ENCODE results near the gene DLD.
A peak's percentile ranks its signal among the peaks of the same experiment; 100 is the strongest.
"Not testable (repeated sequence)": the region's sequence is repeated elsewhere in the genome, so short reads cannot be mapped to it uniquely, and the experiment has no call there.

The DLD gene

DNA sequence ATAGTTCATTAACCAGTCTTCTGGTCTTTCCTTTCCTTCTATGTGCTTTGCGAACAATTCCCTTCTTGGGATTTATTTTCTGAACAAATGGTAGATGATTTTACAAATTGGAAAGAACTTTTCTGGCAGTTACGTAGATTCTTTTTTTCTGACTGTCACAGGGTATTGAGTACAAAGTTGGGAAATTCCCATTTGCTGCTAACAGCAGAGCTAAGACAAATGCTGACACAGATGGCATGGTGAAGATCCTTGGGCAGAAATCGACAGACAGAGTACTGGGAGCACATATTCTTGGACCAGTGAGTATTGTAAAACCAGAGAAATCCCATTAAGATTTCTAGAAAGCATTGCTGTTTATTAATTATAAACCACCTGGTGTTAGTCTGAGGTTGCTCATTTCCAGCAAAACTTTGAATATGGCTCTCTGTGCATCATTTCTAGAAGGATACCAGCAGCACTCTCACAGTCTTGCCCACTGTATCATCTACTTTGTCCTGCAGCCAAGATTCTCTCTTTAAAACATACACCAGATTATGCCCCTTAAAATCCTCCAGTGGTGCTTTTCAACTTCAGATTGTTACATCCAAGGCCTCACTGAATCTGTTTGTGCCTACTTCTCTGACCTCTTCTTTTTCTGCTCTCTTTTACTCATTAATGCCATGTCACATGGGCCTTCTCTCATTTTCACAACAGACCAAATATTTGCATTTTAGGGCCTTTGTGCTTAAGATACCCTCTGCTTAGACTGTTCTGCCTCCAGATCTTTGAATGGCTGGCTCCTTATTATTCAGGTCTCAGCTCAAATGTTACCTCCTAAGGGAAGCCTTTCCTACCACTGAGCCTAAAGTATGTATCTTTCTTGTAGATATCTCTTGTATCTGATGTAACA, 27.0 kb downstream of the DLD start:
- DNase-seq, result no peak

- DNase-seq, result no peak
These were observed 28.0 kb downstream of the DLD start for GRCh38 chr7:107918948-107919347.

DNA sequence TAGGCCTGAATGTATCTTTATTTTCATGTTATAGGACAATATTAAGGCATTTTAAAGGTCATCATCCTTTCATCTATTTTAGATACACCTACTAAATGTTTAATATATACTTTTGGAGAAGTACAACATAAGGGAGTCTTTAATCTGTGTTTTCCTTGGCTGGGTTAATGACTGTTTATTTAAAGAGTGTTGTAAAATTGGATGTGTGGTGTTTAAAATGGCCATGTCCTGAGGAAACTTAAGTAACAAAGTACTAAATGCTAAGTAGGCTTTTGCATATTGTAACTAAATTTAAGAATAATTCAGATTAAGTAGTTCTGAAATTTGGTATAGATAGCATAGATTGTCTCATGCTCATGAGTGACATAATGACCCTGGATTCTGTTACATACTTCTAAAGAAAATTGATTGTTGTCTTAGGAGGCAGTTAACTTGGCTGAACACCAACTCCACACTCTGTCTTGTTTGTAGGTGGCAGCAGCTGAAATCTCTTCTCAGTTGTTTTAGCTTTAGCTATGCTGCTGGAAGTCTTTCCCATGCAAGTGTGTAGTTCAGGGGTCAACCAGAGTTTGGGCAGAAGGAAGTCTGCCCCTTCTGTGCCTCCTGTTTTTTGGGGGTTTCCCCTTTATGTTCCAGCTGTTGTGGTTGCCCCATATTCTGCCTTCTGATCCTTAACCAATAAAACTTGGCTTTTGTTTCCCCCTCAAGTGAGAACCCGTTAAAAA, 29.2 kb downstream of the DLD start:
- no peak for DNase-seq

- not testable (repeated sequence) for DNase-seq
These were observed 30.8 kb downstream of the DLD start for GRCh38 chr7:107921826-107922225.

DNA sequence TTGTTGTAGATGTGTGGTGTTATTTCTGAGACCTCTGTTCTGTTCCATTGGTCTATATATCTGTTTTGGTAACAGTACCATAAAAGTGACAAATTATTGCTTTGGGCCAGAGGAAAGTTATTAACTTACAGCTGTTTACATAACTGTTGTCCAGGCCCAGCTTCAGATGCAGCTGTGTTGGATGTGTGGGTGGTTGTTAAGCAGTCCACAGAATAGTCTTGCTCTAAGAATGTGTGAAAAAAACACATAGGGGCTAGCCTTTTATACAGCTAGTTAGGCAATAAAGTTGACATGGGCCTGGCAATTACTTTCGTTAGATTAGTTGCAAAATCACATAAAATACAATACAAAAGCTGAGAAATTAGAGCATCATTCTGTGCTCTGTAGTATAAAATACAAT, 31.9 kb downstream of the DLD start:
- no peak for DNase-seq

DNA sequence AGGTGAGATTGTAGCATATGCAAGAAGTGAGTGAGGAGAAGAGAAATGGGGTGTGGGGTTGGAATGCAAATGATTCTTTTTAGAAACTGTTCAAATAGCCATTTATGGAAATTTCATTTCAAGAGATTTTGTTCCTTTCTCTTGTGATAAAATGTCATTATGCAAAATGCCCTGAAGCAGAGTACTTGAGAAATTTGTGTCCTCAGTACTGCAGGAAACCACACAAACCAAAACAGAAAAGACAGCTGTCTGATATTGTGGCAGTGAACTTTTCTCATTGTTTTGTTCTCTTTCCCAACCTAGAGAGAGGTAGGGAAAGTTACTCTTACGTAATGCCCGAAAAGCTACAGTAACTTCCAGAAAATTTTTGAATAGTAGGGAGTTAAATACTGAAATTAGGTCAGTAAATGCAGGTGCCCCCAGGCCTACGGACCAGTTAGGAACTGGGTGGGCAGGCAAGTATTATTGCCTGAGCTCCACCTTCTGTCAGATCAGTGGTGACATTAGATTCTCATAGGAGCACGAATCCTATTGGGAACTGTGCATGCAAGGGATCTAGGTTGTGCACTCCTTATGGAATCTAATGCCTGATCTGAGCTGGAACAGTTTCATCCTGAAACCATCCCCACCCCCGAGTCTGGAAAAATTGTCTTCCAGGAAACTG, 34.0 kb downstream of the DLD start:
- DNase-seq, result peak in 1 of 5 donors; percentile 6

DNA sequence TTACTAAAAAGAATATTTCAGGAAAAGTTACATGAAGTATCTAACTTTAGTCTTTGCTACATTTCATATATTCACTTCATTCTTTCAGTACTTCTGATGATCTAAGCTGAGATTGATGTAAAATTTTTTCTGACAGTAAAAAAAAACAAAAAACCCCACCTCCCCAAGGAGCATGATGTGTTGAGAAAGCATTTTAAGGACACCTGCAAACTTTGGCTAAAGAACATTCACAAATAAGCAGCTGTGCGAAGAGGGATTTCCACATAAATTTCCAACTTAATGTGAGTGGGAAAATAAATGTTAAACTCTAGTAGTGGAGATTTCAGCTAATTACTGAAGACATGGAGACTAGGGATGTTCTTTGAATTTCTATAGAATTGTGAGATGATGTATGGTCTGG, 35.5 kb downstream of the DLD start:
- DNase-seq, result no peak

DNA sequence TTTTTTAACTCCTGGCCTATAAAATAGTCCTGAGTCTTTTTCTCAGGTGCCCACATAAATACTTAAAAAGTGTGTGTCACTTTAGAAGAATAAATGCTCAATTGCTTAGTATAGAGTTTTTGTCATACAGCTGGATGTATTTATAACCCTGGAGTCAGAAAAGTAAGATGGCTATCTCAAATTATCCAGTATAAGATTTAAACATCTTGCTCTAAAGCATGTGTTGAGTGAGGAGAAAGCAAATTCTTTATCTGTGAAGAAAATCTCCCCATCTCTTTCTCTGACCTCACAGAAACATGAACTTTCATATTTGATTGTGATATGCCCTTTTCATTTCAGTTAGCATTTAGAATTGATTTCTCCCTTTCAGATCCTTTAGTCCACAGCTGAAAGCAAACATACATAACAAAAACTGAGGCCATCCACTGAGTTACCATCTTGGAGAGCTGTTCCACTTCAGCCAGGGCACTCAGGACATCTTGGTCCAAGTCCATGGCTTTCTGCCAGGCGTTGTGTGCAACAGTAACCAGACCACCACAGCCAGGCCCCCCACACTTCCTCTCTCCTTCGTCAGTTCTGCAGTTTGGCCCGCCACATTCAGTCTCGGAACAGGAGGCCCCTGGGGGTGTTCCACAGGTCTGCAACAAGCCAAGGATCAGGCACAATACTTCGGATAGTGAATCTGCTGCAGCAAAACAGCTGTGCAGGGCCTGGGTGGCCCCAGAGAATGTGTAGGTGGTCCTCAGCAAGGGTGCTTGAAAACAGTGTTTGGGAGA, 40.9 kb downstream of the DLD start:
- DNase-seq, result no peak

DNA sequence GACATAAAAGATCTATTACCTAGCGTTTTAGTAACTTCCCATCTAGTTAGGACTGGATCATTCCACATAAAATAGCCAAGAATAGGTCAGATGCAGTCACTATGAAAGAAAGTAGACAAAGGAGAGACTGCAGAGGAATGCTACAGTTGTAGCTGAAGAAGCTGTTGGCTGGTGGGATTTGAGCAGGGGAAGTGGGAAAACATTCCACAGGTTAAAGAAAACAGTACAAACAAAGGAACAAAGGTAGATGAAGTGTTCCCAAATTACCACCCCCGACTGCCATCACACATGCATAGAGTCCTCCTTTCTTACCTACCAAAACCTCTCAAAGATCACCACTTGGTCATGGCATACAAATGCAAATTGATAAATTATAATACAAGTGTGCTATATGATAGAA, 41.8 kb downstream of the DLD start:
- no peak for DNase-seq

- DNase-seq, result no peak
These were observed 42.5 kb downstream of the DLD start for GRCh38 chr7:107933386-107934013.

DNA sequence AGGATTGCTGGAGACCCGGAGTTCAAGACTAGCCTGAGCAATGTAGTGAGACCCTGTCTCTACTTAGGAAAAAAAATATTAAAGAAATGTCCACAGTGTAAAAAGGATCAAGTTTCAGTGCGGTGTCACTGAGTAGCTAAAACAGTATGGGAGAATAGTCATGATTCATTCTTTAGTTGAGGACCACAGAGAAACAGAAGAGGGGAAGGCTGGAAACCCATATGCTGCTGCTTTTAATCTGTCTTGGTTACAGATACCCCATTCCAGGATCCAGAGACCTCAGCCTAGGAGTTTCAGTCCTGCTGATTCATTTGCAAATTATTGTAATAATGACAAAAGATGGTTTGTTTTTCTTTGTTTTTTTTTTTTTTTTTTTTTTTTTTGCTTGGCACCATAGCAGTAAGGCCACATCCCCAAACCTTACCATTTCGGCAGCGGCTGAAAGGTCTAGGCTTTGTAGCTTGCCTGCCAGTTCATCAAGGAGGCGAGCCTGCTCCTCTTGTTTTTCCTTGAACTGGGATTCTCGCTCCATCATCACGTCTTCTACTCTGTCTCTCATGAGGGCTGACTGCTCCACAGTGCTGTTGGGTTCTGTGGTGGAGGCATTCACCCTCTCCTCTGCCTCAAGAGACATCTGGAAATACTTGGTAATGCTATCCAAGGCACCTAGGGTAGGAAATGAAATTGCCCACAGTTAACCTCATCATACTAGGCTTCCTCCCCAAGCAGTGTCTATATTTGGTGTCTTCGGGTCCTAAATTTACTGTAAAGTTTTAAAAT, 44.2 kb downstream of the DLD start:
- no peak for DNase-seq

DNA sequence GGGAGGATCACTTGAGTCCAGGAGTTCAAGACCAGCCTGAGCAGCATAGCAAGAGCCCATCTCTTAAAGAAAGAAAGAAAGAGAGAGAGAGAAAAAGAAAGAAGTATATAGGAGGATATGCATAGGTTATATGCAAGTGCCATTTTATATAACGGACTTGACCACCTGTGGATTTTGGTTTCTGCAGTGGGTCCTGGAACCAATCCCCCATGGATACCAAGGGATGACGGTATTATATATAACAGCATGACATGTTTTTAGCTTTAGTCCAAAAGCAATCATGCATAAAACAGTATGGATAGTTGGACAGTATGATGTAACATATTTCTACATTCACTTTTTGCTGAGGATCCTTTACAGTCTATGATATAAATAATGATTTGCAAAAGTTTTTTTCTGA, 45.3 kb downstream of the DLD start:
- DNase-seq, result no peak

GRCh38 chr7:107937531-107937930, 46.5 kb downstream of the DLD start:
- no peak for DNase-seq

DNA sequence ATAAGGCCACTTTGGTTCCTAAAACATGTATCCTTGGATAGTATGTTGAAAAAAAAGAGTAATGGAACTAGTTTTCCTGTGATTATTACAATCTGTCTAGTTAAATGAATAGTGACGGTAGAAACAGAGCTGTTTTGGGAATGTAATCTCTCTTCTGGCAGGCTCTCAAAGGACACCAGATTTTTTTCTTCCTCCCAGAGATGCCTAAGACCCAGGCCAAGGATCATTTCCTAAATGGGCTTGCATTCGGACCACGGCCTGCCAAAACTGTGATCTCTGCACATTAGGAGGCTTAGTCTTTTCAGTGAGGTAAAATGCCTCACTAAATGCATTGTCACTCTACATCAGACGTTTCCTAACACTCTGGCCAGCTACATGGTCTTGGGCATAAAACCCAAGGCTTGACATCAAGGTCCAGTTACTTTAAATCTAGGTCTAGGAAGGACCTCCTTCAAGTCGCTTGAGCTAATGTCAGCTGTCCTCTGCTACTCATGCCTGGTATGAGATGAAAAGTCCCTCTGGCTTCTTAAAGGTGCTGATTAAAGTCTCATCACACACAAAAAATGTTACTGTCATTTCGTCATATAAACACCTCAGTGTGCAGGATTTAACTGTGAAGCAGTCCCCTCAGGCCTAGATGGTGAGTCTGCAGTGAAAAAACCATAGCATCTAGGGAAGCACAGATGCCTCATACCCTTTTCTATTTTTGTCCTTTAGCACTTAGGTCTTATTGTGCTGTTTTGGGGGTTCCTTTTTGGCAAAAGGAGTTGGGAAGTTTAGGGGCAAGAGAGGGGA, 47.7 kb downstream of the DLD start:
- DNase-seq, result no peak

- no peak for DNase-seq
These were observed 48.8 kb downstream of the DLD start for GRCh38 chr7:107939573-107940489.

DNA sequence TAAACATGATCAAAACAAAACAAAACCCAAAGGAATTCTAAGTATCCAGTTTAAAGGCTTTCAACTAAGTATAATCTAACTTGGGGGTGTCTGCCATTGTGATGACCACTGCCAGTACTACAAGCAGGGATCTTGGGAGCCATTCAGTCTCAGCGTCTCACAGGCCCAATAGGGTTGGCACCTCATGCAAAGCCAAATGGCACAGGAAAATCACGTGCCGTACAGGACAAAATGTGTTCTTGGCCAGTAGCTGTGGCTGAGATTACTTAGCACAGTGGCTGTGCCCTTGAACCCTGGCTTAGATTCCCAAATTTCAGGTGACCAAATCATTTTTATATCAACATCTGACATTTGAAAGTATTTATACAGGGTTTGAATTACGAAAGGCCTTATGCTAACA, 50.0 kb downstream of the DLD start:
- DNase-seq, result no peak

GRCh38 chr7:107943018-107943417, 52.0 kb downstream of the DLD start:
- DNase-seq, result no peak

DNA sequence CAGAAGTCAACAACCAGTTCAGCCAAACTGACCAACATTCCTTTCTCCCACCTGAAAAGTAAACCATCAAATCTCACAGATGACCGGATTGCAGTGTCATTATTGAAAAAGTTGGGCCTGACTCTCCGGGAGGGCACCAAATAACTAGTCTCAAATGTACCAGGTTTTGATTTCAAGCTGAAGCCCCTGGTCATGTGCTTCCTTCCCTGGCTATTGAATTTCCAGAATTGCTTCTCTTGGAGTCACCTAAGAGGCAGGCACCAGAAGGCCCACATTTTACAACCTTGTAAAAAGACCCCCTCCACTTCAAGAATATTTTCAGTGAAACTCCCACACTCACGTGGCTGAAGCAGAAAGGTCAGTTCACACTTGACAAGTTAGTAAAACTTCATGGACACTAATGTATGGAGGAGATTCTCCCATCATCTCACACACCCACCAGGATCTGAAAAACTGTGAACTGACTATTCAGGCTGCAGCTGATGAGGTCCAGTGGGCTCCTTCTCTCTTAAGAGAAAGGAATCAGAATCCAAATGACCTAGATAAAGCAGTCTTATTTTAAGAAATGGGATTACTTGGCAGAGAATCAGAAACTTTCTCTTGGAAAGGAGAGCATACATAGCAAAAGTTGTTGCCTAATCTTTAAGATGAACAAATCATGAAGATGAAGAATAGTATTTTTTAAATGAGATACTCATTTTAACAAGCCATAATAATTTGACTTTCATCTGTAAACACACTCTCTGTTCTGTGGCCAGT, 53.6 kb downstream of the DLD start:
- no peak for DNase-seq

DNA sequence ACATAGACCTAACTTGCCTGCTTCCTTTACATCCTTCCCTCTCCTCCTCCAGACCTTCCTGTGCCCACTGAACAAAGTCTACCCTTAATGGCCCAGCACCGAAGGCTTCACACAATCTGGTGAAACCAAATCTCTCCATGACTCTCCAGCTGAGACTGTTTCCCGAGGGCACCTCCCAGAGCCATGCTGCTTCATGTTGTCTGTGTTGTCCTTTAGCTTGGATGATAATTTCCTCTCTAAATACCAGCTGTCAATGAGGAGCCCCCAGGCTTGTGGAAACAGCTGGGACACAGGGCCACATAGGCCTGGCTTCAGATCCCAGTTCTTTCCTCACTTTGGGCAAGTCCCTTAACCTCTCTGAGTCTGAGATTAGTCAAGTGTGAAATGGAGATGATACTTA, 54.3 kb downstream of the DLD start:
- no peak for DNase-seq
